ENCODE results near the gene HCN2.

The HCN2 gene

DNA sequence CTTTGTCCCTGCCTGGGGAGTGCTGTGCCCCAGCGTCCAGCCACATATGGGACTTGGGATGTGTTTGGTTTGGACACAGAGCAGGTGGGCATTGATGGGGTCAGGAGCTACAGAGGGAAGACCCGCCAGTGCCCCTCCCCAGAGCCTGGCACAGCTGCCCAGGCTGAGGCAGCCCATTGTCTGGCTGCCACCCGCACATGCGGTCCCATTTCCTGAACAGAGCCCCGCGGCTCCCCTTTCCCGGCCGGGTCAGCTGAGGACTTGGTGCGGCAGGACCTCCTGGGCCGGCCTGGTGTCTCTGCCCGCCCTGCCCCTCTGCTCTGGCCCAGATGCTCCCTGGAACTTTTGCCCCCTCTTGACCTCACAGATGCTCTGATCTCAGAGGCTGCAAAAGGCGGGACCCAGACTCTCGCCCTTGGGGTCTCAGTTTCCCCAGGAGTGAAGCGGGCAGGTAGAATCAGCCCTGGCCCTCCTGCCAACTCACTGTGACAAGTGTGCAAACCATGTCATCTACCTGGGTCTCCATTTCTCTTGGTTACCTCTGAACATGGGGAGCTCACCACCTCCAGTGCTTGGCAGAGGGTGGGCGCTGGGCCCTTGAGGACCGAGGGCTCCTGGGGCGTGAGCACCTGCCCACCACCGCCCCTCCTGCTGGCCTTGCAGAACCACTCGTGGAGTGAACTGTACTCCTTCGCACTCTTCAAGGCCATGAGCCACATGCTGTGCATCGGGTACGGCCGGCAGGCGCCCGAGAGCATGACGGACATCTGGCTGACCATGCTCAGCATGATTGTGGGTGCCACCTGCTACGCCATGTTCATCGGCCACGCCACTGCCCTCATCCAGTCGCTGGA lies 17.8 kb downstream of the HCN2 start:
- ATAC-seq (ENCODE audit: low read depth) = no peak
- H3K36me3 ChIP-seq (ENCODE audit: low read depth) = no peaks in the 10 kb centered on the region
- H3K9me3 ChIP-seq (ENCODE audit: severe bottlenecking) = no peaks in the 10 kb centered on the region
- H3K4me1 ChIP-seq (ENCODE audit: insufficient read depth, poor library complexity, severe bottlenecking) = no peaks in the 10 kb centered on the region
- no peak overlapping the region for H3K4me3 ChIP-seq (ENCODE audit: severe bottlenecking)
- no peak for TF ChIP-seq CTCF (IDR thresholded peaks at IDR 0.05; ENCODE audit: poor library complexity, severe bottlenecking)
- H3K27me3 ChIP-seq (ENCODE audit: insufficient read depth, poor library complexity, severe bottlenecking) = no peaks in the 10 kb centered on the region
- no peak for DNase-seq (ENCODE audit: low spot score)
- no peak overlapping the region for H3K27ac ChIP-seq (ENCODE audit: poor library complexity, severe bottlenecking)

DNA sequence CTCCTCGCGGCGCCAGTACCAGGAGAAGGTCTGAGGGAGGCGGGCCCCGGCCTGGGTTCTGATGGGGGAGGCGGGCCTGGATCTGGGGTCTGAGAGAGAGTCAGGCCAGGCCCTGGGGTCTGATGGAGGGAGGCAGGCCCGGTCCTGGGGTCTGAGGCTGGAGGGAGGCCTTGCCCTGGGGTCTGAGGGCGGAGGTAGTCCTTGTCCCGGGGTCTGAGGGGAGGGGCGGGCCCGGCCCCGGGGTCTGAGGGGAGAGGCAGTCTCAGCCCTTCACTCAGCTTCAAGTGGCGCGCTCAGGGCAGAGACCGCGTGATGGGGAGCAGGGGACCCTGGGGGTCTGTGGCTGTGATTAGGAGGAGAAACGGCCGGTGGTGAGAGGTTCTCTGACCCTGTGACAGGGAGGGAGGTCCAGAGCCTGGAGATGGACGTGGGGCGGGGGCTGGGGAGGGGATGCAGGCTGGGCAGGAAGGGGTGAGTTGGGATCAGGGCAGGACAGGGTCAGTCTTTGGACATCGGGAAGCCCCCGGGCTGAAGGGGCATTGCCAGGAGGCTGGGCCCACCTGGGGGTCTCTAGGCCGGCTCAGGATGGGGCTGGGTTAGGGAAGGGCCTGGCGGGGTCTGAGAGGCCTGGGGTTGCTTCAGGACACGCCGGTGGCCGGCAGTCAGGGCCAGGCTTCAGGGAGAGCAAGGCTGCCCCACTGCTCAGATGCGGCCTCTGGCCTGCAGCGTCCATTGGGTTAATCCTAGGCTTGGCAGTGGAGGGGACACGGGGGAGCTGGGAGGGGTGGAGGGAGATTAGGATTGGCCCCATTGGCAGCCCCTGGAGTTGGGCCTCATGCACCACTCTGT lies 18.7 kb downstream of the HCN2 start:
- Histone ChIP-seq H3K27ac (ENCODE audit: poor library complexity, severe bottlenecking) (no peak overlapping the region), H3K36me3 (ENCODE audit: low read depth) (no peaks in the 10 kb centered on the region), H3K4me1 (ENCODE audit: insufficient read depth, poor library complexity, severe bottlenecking) (no peaks in the 10 kb centered on the region), H3K4me3 (ENCODE audit: severe bottlenecking) (no peak overlapping the region), H3K27me3 (ENCODE audit: insufficient read depth, poor library complexity, severe bottlenecking) (no peaks in the 10 kb centered on the region), H3K9me3 (ENCODE audit: severe bottlenecking) (no peaks in the 10 kb centered on the region)
- no peak for TF ChIP-seq CTCF (IDR thresholded peaks at IDR 0.05; ENCODE audit: poor library complexity, severe bottlenecking)
- no peak for DNase-seq (ENCODE audit: low spot score)
- no peak for ATAC-seq (ENCODE audit: low read depth)

DNA sequence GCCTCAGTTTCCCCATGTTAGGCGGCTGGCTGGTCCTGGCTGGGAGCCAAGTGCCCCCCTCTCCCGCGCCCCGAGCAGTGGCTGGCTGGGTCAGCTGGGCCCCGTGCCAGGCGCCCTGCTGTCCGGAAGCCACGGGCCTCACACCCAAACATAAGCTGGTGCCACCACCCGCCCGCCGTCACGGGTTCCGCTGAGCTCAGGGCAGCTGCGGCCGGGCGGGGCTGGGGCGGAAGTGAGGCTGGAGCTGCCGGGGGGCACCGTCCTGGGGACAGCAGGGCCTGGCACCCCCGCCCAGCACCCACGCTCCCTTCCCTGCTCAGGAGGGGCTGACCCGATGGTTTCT lies 19.3 kb downstream of the HCN2 start:
- ATAC-seq (ENCODE audit: low read depth) (no peak), DNase-seq (ENCODE audit: low spot score) (no peak)
- Histone ChIP-seq H3K9me3 (ENCODE audit: severe bottlenecking) (no peaks in the 10 kb centered on the region), H3K27me3 (ENCODE audit: insufficient read depth, poor library complexity, severe bottlenecking) (no peaks in the 10 kb centered on the region), H3K27ac (ENCODE audit: poor library complexity, severe bottlenecking) (no peak overlapping the region), H3K36me3 (ENCODE audit: low read depth) (no peaks in the 10 kb centered on the region), H3K4me1 (ENCODE audit: insufficient read depth, poor library complexity, severe bottlenecking) (no peaks in the 10 kb centered on the region), H3K4me3 (ENCODE audit: severe bottlenecking) (no peak overlapping the region)
- TF ChIP-seq CTCF (IDR thresholded peaks at IDR 0.05; ENCODE audit: poor library complexity, severe bottlenecking) = no peak

GRCh38 chr19:610071-610800 lies 20.6 kb downstream of the HCN2 start:
- Histone ChIP-seq H3K27ac (ENCODE audit: poor library complexity, severe bottlenecking) (no peak overlapping the region), H3K27me3 (ENCODE audit: insufficient read depth, poor library complexity, severe bottlenecking) (no peaks in the 10 kb centered on the region), H3K4me1 (ENCODE audit: insufficient read depth, poor library complexity, severe bottlenecking) (no peaks in the 10 kb centered on the region), H3K4me3 (ENCODE audit: severe bottlenecking) (no peak overlapping the region), H3K9me3 (ENCODE audit: severe bottlenecking) (no peaks in the 10 kb centered on the region), H3K36me3 (ENCODE audit: low read depth) (no peaks in the 10 kb centered on the region)
- DNase-seq (ENCODE audit: low spot score) = no peak
- ATAC-seq (ENCODE audit: low read depth) = no peak
- no peak for TF ChIP-seq CTCF (IDR thresholded peaks at IDR 0.05; ENCODE audit: poor library complexity, severe bottlenecking)

Data from RWPE2 (cell line).